ENCODE results near the gene MKI67.
"Not testable (repeated sequence)": the region's sequence is repeated elsewhere in the genome, so short reads cannot be mapped to it uniquely, and the experiment has no call there.

Gene MKI67

GRCh38 chr10:128149267-128150014 is 23.2 kb upstream of the MKI67 start:
- DNase-seq: no peak

GRCh38 chr10:128147669-128148068 is 21.4 kb upstream of the MKI67 start:
- no peak for DNase-seq

- DNase-seq: no peak
Observed at GRCh38 chr10:128147064-128147463, 20.8 kb upstream of the MKI67 start.

GRCh38 chr10:128144547-128144946 is 18.3 kb upstream of the MKI67 start:
- no peak for DNase-seq

DNA sequence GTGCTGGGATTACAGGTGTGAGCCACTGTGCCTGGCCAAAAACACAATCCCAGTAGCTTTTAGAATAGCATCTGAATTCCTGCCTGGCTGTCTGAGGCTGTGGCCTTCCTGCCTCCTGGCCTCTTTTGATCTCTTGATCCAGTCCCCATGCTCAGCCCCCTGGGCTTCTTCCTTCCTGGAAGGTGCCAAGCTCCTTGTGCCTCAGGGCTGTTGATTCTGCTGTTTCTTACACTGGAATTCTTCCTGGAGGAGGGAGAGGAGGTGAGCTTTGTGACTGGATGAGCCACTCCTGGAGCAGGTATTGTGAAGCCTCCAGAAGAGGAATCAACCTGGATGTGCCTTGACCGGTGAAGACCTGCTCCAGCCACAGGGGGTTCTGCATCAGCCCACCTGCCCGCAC is 17.3 kb upstream of the MKI67 start:
- DNase-seq: no peak

DNA sequence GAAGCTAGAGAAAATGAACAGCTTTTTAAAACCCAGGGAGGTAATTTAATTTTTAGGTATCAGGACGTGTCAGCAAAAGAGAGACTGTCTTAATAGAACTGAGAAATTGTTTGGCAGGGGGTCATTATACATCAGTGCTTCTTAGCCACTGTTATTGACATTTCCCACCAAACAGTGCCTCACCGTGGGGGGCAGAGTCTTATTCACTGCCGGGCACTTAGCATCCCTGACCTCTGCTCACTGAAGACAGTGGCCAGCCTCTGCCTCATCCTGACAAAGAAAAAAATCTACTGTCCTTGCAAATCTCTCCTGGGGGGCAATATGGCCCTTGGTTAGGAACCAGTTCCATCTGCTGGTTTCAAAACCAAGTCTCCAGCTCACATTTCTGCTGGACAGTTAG is 14.2 kb upstream of the MKI67 start:
- DNase-seq: no peak

- DNase-seq: not testable (repeated sequence)
Observed at GRCh38 chr10:128138429-128138828, 12.2 kb upstream of the MKI67 start.

DNA sequence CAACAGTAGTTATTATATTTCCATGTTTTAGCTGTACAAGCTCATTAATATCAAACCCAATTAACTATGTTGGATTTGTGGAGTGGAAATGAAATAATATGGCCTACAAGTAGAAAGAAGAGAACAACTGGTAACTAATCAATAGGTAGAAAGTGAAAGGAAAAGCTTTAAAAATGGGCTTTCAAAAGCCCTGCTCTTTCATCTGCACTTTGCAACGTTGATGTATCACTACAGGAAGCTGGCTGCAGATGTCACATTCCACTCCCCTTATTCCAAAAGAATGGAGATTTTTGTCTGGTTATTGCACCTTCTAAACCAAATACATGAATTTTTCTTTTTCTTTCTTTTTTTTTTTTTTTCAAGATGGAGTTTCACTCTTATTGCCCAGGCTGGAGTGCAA is 11.7 kb upstream of the MKI67 start:
- DNase-seq: no peak

DNA sequence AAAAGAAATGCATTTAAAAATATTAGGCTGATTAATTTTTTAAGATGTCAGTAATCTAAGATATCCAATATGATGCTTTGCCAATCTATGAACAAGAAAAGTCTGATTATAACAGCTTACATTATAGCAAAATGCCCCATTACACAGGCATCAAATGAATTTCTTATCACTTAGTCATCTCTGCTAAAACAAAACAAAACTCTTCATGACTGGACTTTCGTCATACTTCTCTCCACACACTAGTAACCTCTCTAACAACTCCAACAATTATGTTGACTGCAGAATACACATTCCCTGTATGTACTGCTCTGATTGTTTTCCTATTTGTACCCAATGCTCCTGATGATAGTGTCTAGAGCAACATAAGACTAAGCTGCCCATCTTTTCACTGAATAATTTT is 3.8 kb upstream of the MKI67 start:
- DNase-seq: no peak

DNA sequence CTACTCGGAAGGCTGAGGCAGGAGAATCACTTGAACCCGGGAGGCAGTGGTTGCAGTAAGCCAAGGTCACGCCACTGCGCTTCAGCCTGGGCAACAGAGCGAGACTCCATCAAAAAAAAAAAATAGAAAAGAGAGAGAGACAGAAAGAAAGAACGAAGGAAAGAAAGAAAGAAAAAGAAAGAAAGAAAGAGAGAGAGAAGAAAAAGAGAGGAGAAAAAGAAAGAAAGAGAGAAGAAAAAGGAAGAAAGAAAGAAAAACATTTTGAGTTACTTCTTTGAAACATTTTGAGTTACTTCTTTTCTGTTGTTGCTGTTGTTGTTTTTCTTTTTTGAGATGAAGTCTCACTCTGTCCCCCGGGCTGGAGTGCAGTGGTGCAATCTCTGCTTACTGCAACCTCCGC is 2.4 kb upstream of the MKI67 start:
- DNase-seq: no peak

DNA sequence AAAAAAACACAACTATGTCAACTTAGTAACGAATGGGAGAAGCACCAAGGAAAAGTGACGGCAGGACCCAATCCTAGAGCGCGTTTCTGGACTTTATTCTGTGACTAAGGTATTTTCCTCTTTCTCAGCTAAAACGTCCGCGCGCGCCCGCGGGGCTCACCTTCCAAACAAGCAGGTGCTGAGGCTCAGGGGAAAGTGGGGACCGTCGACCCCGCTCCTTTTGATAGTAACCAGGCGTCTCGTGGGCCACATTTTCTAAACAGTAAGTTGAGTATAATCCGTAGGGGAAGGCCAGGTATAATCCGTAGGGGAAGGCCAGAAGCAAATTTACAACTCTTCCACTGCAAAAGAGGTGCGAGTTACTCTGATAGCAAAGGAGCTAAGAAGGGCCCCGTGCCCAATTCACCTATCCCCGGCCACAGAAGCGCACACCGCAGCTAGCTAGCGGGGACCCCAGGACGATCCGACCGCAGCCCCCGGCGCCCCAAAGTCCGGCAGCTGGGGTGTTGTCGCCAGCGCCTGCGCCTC is 743 bp downstream of the MKI67 start:
- DNase-seq: no peak

DNA sequence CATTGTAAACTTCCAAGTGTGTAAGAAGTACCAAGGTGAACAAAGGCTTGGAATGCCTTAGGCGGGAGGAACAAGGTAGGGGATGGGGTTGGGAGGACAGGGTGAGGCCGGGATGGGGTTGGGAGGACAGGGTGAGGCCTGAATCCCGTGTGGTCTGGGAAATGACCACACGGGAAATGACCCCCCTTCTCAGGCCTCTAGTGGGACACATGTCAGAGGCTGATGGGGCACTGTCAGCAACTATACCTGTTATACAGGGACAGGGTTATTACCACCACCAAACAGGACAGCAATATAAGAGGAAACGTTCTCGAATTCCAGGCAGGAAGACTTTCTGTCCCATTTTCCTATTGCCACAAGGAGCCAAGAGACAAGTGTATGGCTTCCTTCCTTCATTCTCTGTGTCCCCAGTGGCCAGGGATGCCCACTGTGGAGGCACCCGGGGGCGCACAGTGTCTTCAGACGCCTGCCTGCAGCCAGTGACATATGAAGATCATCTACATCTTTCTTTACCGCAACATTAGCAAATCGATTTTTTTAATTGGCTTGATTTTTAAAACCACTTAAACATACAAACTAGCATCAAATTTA is 1.3 kb downstream of the MKI67 start:
- no peak for DNase-seq

- DNase-seq: no peak
Observed at GRCh38 chr10:128123846-128124245, 2.4 kb downstream of the MKI67 start.

DNA sequence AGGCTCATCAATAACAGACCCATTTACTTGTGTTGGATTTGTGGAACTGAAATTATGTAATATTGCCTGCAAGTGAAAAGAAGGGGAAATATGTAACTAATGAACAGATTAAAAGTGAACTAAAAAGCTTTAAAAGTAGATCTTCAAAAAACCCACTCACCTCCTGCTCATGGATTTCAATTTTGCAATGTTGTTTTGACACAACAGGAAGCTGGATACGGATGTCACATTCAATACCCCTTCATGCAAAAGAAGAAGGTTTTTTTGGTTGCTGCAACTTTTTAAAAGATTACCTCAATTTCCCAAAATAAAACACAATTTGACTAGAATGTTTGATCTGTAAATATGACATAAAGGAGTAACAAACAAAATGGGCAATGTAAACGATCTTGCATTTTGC is 3.3 kb downstream of the MKI67 start:
- DNase-seq: no peak

DNA sequence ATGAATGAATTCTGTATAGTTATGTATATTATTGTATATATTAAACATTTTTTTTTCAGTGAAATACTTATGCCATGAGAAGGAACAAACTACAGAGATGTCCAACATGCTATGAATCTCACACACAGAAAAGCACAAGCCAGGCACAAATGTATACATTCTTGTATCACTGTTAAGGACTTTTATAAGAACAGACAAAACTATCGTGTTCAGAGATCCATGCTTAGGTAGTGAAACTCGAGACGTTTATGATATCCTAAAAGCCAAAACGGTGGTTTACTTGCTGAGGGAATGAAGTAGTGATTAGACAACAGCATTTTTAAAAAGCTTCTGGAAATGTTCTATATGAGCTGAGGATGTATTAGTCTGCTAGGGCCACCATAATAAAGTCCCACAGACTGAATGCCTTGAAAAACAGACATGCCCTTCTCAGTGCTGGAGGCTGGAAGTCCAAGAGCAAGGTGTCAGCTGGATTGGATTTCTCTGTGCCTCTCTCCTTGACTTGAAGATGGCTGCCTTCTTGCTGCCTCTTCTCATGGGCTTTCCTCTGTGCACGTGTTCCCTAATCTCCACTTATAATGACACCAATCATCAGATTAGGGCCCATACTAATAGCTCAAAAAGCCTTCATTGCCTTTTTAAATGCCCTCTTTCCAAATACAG is 4.3 kb downstream of the MKI67 start:
- no peak for DNase-seq

- no peak for DNase-seq
Observed at GRCh38 chr10:128116851-128117615, 9.2 kb downstream of the MKI67 start.

DNA sequence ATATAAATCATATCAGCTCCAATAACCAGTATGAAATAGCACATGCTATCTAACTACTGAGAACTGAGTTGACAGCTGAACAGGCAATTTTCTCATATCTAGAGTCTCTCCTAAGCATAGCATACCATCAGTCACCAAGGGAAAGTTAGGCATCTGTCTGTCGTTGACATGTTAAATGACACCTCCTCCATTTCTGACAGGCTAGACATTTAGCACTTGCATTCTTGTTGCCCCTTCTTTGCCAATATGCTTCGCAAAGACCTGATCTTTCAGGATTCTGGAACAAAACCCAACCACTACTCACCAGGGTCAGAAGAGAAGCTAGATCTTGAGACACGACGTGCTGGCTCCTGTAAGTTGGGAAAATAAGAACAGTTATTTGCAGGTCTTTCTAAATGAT is 10.0 kb downstream of the MKI67 start:
- no peak for DNase-seq

DNA sequence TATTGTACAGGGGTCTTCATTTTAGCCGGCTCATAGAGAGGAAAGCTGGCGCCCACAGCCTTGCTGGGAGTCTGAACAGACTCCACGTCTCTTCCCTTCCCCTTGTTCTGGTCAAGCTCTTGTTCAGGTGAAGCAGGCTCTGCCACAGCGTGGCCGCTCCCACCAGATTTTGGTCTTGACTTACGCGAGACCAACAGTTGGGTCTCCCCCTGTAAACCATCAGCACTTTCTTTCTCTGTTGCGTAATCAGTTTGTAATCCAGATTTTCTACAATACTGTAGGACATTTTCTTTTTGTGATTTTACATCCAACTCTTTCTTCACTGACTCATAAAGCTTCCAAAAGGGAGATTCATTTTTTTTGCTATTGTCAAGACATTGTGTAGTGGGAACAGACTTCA is 10.9 kb downstream of the MKI67 start:
- no peak for DNase-seq

DNA sequence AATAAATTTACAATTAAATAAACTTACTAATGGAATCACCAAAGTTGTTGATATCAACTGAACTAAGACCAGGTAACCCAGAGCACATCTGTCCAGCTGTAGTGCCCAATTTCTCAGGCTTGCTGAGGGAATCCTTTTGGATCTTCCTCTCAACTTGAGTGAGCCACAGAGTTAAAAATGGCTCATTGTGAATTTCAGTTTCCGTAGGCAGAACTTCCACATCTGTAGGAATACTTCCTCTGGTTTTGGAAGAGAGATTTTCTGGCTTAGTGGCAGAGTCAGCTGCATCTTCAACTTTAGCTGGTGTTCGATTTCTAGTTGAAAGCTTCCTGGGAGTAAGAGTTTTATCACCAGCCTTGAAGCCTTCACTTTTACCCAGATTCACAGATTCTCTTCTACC is 11.3 kb downstream of the MKI67 start:
- no peak for DNase-seq

- DNase-seq: no peak
Observed at GRCh38 chr10:128113026-128113425, 13.2 kb downstream of the MKI67 start.

- no peak for DNase-seq
Observed at GRCh38 chr10:128111696-128112095, 14.5 kb downstream of the MKI67 start.

DNA sequence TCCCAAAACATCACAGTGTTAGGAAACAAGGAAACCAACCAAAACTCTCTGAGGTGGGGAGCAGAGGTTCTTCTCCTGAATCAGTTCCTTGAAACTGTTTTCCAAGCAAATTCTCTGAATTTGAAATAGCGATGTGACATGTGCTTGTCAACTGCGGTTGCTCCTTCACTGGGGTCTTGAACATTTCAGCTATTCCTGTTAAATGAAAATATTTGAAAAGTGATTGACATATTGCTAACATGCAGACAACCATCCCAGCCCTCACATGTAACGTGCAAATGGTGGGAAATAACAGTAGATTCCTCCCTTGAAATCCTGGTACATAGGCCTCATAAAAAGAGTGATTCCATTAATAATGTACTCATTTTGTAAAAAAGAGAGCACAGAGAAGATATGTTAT is 15.9 kb downstream of the MKI67 start:
- no peak for DNase-seq

DNA sequence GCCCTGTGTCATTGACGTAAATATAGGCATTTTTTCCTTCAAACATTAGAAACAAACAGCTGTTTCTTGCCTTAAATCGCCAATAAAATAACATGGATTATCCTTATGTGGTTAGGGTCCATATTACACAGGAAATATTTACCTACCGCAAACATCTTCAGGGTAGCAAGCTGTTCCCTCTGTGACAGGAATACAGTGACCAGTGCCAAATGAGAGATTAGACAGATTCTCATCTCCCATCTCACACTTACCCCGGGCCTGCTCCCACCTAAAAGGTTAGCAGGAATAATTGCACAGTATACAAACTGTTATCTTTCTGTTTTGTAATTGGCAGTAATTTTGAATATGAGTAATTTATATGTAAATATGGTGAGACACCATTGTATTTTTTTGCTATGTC is 16.5 kb downstream of the MKI67 start:
- no peak for DNase-seq

Measured in NCI-H748 treated with DMSO at 0.1 percent for 48 hours (cell line).